ENCODE measurements around the gene STING1. TPM values are rescaled to one million over a fixed set of nuclear protein-coding genes. Genes with fewer than 3 reads are reported as not detected.

Gene STING1
- total RNA-seq, 2 donors from 2014 or later: 6.7 to 24.4 TPM

- Histone ChIP-seq H3K9me3 (no peaks in the 10 kb centered on the region), H3K4me3 (no peak overlapping the region), H3K27ac (no peak overlapping the region), H3K27me3 (no peaks in the 10 kb centered on the region), H3K4me1 (peaks cover 8% of the 10 kb centered on the region), H3K36me3 (replicated peaks in 1 of 2; ENCODE audit: insufficient read depth in 1 of 2, low read depth in 2 of 2) (no peaks in the 10 kb centered on the region)
- intact Hi-C loops (cut with DNase I): no loop called here
- DNase-seq (no peak), ATAC-seq (peak; percentile 33)
- TF ChIP-seq, protein P1, sequence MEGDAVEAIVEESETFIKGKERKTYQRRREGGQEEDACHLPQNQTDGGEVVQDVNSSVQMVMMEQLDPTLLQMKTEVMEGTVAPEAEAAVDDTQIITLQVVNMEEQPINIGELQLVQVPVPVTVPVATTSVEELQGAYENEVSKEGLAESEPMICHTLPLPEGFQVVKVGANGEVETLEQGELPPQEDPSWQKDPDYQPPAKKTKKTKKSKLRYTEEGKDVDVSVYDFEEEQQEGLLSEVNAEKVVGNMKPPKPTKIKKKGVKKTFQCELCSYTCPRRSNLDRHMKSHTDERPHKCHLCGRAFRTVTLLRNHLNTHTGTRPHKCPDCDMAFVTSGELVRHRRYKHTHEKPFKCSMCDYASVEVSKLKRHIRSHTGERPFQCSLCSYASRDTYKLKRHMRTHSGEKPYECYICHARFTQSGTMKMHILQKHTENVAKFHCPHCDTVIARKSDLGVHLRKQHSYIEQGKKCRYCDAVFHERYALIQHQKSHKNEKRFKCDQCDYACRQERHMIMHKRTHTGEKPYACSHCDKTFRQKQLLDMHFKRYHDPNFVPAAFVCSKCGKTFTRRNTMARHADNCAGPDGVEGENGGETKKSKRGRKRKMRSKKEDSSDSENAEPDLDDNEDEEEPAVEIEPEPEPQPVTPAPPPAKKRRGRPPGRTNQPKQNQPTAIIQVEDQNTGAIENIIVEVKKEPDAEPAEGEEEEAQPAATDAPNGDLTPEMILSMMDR (IDR thresholded peaks at IDR 0.05): no peak
- 80% methylated on average over 1 to 5 of the region's 5 CpGs for WGBS, 2 donors
Measured at GRCh38 chr5:139461698-139462097, 20.9 kb downstream of the STING1 start.

- TF ChIP-seq POLR2A (IDR thresholded peaks at IDR 0.05): no peak
- TF ChIP-seq, protein P1 (IDR thresholded peaks at IDR 0.05): no peak
- 74 to 86% methylated on average over 5 to 7 of the region's 7 CpGs for WGBS, 2 donors
- DNase-seq (no peak), ATAC-seq (no peak)
- Histone ChIP-seq H3K4me1 (peaks cover 8% of the 10 kb centered on the region), H3K27ac (no peak overlapping the region), H3K9me3 (no peaks in the 10 kb centered on the region), H3K36me3 (replicated peaks in 1 of 2; ENCODE audit: insufficient read depth in 1 of 2, low read depth in 2 of 2) (no peaks in the 10 kb centered on the region), H3K27me3 (no peaks in the 10 kb centered on the region), H3K4me3 (no peak overlapping the region)
- intact Hi-C loops (cut with DNase I): no loop called here
Measured at GRCh38 chr5:139461176-139461575, 21.4 kb downstream of the STING1 start.

DNA sequence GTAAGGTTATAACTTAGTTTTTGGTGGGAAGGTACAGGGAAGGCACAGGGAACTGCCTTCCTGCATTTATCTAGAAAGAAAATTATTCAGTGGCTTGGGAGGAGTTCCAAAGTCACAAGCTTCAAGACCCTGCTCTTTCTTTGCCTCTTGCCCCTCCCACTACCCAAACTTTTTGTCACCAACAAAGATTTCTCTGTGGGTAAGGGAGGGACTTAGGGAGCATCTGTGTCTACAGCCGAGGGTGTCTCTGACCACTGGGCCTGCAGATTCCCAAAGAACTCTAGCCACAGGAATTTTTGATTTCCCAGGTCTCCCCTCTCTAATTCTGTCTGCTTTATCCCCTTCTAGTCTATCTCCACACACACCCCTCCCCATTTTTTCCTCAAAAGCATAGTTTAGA is 22.1 kb downstream of the STING1 start:
- WGBS, 2 donors: 56 to 80% methylated on average over 1 of the region's 1 CpG
- Histone ChIP-seq H3K27ac (no peak overlapping the region), H3K4me3 (no peak overlapping the region)

GRCh38 chr5:139459451-139459934 is 23.1 kb downstream of the STING1 start:
- Histone ChIP-seq H3K4me1 (peaks cover 8% of the 10 kb centered on the region), H3K4me3 (no peak overlapping the region), H3K36me3 (replicated peaks in 1 of 2; ENCODE audit: insufficient read depth in 1 of 2, low read depth in 2 of 2) (no peaks in the 10 kb centered on the region), H3K9me3 (no peaks in the 10 kb centered on the region), H3K27ac (peak overlapping the region in 2 of 4 donors; percentile 16 to 44), H3K27me3 (no peaks in the 10 kb centered on the region)
- ATAC-seq: no peak
- DNase-seq: peak in 2 of 4 donors; percentile 19
- TF ChIP-seq POLR2A (IDR thresholded peaks at IDR 0.05): no peak
- TF ChIP-seq, protein P1 (IDR thresholded peaks at IDR 0.05): no peak
- 64 to 73% methylated on average over 6 to 8 of the region's 8 CpGs for WGBS, 2 donors
- intact Hi-C loops (cut with DNase I): no loop called here

More for the DNA sequence above, 22.1 kb downstream of the STING1 start:
- H3K27me3 ChIP-seq: no peaks in the 10 kb centered on the region
- intact Hi-C loops (cut with DNase I): no loop called here
- H3K36me3 ChIP-seq (replicated peaks in 1 of 2; ENCODE audit: insufficient read depth in 1 of 2, low read depth in 2 of 2): no peaks in the 10 kb centered on the region
- peaks cover 8% of the 10 kb centered on the region for H3K4me1 ChIP-seq
- DNase-seq (no peak), ATAC-seq (no peak)
- no peak for TF ChIP-seq POLR2A (IDR thresholded peaks at IDR 0.05)
- no peaks in the 10 kb centered on the region for H3K9me3 ChIP-seq

DNA sequence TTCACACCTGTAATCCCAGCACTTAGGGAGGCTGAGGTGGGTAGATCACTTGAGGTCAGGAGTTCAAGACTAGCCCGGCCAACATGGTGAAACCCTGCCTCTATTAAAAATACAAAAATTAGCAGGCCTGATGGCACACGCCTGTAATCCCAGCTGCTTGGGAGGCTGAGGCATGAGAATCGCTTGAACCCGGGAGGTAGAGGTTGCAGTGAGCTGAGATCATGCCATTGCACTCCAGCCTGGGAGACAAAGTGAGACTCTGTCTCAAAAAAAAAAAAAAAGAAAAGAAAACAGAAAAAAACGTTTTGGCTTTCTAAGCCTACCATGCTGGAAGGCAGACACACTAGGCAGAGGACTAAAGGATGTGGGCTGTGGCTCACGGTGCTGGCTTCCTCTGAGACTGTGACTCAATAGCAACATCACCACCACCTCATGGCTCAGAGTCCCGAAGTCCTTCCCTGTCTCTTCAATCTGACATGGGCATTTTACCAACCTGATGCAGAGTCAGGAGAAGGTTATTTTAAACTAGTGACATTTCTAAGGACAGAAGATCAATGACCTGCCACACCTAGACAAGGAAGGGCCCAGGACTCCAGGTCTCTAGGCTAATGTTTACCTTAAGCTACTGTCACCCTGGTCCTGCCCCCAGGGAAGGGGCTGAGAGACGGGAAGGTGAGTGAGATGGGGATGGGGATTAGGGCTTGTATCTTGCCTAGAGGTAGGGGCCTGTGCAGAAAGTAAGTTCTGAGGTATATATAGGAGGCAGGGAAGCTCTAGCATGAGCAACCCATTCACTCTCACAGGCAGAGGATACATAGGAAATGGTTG is 23.8 kb downstream of the STING1 start:
- Histone ChIP-seq H3K9me3 (no peaks in the 10 kb centered on the region), H3K4me3 (no peak overlapping the region), H3K4me1 (peaks cover 8% of the 10 kb centered on the region), H3K27ac (peak overlapping the region in 2 of 4 donors; percentile 16 to 44), H3K36me3 (replicated peaks in 1 of 2; ENCODE audit: insufficient read depth in 1 of 2, low read depth in 2 of 2) (no peaks in the 10 kb centered on the region), H3K27me3 (no peaks in the 10 kb centered on the region)
- TF ChIP-seq POLR2A (IDR thresholded peaks at IDR 0.05): no peak
- TF ChIP-seq, protein P1 (IDR thresholded peaks at IDR 0.05): no peak
- DNase-seq: peak in 3 of 4 donors; percentile 20 to 48 (median 26)
- no peak for ATAC-seq
- intact Hi-C loops (cut with DNase I): no loop called here
- WGBS, 2 donors: 68 to 72% methylated on average over 8 of the region's 8 CpGs

Measured in body of pancreas (tissue), 4 donors.